CD4-positive, alpha-beta T cell treated with Interleukin-4 for 1 hour (primary cell): ENCODE data around the gene CFL1.

Source experiments
- DNase-seq, 2 donors: peaks; one replicate each; pipeline ENCODE4 v3.0.0-alpha.2; 2020 to 2022

The CFL1 gene

DNA sequence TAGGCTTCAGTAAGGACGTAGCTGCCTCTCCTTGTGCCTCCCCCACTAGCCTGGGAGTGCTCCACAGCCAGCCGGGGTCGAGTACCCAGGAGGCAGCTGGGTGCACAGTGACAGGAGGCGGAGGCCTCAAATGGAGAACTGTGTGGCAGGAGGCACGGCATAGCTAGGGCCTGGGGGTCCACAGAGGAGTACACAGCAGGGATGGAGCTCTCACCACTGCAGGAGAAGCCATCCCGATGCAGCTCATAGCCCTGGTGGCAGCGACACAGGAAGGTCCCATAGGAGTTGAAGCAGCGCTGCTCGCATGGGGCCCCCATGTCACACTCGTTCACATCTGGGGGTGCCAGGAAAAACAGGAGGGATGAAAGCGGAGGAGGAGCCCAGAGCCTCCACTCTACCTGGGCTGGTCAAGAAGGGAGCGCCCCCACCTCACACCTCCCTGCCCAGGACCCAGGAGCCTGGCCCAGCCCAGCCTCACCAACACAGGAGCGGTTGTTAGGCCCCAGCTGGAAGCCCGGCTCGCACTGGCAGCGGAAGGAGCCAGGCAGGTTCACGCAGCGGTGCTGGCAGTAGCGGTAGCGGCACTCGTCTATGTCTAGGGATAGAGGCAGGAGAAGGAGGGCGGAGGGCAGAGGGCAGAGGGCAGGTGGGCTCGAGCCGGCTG lies 11.8 kb upstream of the CFL1 start:
- DNase-seq = no peak

DNA sequence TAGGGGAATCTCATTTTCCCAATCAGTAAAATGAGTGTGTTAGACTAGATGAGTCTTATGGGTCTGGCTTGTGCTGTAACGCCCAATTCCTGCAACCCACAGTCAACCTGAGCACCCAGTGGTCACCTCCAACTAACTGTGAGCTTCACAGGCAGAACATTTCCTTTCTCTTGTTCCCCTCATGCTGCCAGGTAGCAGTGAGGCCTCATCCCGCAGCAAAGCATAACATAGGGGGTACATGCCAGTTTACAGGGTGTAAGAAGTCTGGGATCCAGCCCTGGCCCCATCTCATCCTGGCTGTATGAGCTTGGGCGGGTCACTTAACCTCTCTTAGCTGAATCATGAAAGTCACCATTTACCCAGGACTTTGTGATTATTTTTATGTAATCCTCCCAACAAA lies 10.9 kb upstream of the CFL1 start:
- no peak for DNase-seq

DNA sequence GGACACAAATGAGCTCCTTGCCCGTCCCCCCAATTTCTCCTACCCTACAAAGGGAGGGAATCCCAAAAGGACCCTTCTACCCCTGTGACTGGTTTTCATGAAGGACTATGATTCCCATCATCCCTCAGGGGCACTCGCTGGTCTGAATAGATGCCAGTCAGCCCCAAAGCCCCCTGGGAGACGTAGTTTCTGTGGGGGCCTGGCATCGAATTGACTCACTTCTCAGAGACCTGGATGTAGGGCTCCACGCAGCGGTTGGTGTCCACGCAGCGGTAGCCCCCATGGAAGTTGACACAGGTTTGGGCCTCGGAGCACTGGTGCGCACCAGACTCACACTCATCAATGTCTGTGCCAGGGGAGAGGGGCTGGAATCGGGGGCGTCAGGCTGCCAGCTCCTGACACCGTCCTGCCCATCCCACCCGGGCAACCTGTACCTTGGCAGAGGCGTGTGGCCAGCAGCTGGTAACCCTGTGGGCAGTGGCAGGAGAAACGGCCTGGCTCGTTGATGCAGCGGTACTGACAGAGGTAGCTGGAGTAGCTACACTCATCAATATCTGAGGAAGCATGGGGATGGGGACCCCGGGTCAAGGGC lies 10.2 kb upstream of the CFL1 start:
- peak in 1 of 2 donors; percentile 38 for DNase-seq

DNA sequence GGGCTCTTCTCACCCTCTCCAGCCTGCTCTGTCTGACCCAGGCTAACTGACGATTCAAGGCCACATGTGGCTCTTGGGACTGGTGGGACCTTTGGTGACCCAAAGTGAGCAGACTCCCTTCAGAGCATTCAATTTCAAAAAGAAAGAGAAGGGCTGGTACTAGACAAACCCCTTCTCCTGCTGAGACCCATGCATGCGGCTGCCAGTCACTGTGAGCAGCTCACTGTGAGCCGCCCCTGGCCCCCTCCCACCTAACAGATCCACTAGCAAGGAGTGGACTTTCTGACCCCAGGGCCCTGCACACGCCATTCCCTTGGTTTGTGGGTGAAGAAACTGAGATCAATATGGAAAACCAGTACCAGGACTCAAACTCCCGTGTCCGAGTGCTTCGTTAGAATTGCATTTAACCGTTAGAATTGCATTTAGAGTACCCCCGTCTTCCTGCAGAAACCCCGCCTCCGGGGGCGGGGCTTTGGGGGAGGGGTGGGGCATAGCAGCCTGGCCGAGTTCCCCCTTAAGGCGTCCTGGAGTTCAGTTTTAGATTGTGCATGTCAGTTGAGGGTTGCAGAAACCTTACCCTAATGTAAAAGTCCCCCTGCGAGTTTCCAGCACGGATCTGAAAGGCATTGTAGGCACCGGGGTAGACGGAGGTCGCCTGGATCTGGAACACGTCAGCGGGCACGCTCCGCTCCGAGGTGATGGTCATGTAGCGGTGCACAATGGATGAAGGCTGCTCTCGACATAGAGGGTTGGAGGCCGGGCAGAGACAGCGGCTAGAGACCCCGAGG lies 9.5 kb upstream of the CFL1 start:
- DNase-seq = no peak

DNA sequence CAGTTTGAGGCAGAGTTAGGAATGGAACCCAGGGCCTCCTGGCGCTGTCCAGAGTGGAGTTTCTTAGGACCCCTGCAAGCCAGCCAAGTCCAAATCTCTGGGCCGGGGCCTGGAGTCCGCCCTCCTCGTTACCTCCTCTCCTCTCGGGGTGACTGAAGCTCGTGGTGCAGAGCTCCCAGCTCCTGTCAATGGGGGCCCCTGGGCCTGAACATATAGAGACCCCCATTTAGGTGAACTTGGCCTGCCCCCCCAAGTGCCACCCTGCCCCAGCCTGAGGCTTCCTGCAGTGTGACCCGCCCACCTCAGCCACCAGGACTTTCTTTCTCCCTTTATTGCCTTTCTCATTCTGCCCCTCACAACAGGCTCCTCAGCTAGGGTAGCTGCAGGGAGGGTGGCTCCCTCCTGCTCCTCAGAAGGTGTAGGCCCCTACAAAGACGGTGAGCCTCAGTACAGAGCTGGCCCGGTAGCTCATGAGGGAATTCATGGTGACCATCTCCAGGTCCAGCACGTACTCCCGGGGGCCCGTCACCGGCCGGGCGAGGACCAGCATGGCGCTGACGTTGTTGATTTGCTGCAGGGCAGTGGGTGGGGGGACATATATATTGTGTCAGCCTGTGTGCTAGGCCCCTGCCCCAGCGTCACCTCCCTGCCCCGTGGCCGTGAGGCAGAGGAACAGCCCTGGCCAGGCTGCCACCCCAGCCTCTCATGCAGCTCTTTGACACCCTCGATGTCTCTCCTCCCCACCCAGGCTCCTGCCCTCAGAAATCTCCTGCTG lies 8.7 kb upstream of the CFL1 start:
- no peak for DNase-seq

DNA sequence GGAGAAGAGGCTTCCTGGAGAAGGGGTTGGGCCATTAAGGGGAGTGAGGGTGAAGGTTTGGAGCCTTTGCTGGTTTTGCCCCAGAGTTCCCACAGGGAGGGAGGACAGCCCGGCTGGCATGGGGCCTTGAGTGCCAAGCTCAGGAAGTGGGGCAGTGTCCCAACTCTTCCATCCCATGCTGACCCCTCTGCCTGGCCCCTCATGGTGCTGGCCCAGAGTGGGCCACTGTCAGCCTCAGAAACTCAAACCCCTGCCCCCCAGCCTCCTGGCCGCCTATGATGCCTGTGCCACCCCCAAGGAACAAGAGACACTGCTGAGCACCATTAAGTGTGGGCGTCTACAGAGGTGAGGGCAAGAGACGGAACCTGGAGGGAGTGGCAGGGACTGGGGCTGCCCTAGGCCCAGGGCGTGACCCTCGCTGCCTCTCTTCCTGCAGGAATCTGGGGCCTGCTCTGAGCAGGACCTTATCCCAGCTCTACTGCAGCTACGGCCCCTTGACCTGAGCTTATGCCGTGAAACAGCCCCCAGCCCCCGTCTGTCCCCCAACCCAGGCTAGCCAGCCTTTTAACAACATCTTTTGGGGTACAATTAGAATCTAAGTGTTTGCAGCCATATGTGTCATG lies 7.7 kb upstream of the CFL1 start:
- no peak for DNase-seq

DNA sequence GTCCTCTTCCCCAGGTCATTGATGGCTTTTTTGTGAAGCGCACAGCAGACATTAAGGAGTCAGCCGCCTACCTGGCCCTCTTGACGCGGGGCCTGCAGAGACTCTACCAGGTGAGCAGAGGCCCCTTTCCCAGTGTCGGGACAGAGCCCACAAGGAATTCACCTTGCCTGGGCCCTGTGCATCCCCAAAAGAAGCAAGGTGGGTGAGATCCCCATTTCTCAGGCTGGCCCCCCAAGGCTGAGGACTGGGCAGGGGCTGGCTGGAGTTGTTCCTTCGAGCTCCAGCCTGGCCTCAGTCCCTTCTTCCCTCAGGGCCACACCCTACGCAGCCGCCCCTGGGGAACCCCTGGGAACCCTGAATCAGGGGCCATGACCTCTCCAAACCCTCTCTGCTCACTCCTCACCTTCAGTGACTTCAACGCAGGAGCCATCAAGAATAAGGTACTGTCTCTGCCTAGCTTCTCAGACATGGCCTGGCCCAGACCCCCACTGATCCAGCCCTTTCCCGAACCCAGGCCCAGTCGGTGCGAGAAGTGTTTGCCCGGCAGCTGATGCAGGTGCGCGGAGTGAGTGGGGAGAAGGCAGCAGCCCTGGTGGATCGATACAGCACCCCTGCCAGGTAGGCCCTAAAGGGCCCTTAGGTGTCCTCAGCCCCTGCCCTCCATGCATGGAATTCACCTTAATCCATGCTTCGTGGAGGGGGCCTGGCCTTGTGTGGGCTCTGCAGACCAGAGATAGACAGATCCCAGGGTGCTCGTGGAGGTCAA lies 6.9 kb upstream of the CFL1 start:
- DNase-seq = no peak

DNA sequence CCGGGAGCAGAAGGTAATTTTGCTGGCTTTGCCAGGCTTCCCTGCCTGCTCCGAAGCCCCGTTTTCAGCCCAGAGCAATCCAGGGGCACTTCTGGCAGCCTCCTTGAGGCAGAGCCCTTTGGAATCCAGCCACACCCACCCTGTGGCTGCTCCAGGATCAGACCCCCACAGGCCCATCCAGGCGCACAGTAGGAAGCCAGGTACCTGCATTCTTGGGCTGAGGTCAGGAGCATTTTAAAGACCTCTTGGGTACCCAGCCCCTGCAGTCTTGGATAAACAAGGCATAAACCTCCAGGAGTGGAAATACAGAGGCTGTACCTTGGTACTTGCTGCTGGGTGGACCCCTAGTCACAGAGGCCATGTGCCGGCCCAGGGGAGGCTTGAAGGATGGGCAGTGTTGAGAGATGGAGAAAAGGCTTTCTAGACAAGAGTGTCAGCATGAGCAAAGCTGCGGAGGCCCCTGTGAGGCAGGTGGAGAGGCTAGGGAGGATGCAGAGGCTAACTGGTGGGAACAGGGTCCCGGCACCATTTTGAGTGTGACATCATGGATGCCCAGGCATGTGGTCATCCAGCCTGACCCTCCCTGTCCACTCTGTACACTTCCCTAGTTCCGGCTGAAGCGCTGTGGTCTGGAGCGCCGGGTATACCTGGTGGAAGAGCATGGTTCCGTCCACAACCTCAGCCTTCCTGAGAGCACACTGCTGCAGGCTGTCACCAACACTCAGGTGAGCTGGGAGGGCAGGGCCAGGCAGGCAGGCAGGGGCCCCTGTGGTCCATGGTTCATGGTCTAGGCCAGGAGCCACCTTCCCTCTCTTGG lies 6.1 kb upstream of the CFL1 start:
- no peak for DNase-seq

DNA sequence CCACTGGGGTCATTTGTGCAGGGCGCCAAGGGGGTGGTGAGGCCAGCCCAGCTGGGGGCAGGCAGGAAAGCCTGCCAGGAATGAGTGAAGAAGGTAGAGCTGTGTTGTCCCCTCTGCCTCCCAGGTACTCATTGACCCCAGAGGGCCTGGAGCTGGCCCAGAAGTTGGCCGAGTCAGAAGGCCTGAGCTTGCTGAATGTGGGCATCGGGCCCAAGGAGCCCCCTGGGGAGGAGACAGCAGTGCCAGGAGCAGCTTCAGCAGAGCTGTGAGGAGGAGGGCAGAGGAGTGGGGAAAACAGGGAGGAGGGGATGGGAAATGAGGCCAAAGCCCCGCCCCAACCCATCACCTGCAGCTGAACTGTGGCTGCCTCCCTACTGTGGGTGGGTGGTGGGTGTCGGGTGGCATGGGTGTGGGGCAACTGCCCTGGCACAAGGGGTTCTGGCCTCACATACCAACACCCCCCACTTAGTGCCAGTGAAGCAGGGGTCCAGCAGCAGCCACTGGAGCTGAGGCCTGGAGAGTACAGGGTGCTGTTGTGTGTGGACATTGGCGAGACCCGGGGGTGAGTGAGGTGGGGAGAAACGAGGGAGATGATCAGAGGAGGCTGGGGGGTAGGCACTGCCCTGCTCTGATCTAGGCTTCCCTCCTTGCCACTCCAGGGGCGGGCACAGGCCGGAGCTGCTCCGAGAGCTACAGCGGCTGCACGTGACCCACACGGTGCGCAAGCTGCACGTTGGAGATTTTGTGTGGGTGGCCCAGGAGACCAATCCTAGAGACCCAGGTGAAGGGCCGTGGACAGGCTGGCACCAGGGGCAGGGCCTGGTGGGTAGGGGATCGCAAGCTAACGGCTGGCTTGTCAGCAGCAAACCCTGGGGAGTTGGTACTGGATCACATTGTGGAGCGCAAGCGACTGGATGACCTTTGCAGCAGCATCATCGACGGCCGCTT lies 5.2 kb upstream of the CFL1 start:
- DNase-seq = no peak

DNA sequence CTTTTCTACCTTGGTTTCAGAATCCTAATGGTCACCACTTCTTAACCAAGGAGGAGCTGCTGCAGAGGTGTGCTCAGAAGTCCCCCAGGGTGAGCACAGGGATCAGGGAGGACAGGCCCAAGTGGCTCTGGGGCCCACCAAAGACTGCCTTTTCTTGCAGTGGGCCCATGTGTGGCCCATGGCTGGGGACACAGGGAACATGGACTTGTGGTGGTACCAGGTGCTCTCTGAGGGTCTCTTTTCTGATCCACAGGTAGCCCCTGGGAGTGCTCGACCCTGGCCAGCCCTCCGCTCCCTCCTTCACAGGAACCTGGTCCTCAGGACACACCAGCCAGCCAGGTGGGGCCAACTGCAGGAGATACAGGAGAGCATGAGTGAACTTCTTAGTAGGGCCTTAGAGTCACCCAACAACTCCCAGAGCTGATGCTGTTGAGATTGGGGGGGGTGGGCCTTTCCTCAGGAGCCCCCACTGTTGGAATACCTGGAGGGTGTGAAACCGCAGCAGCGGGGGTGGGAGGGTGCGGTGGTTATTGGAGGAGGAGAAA lies 4.3 kb upstream of the CFL1 start:
- no peak for DNase-seq

DNA sequence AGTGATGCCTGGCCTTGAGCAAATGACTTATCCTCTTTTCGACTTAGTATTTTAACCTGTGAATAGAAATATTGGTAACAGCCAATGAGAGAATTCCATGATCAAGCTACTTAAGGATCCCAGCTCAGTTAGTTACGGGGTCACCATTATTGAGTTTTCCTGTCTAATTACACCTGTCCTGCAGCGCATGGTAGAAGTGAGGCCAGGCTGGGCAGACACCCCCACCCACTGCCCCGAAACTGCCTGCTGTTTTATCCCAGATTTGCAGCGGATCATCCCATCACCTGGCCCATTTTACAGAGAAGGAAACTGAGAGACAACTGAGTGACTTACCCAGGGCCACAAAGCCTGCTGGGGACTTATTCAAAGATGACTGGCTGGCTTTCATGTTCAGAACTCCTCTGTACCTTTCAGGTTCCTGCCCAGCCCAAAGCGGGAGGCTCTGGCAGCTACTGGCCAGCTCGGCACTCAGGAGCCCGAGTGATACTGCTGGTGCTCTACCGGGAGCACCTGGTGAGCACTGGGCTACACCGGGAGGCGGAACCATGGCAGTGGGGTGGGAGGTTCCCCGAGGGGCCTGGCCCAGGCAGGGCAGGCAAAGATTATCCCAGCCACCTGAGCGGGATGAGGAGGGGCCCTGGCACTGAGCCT lies 3.7 kb upstream of the CFL1 start:
- DNase-seq = no peak

DNA sequence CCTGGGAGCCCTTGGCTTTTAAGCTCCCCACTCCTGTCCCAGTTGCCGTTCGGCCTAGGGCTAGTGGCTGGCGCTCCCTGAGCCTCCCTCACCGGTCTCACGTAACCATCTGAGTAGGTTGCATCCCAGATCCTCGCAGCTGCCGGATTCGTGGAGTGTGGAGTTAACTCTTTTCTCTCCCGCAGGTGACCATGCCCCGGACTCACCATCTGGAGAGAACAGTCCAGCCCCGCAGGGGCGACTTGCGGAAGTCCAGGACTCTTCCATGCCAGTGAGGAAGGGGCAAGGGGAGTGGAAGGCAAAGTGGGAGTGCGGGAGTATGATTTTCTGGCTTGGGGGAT lies 3.2 kb upstream of the CFL1 start:
- no peak for DNase-seq

DNA sequence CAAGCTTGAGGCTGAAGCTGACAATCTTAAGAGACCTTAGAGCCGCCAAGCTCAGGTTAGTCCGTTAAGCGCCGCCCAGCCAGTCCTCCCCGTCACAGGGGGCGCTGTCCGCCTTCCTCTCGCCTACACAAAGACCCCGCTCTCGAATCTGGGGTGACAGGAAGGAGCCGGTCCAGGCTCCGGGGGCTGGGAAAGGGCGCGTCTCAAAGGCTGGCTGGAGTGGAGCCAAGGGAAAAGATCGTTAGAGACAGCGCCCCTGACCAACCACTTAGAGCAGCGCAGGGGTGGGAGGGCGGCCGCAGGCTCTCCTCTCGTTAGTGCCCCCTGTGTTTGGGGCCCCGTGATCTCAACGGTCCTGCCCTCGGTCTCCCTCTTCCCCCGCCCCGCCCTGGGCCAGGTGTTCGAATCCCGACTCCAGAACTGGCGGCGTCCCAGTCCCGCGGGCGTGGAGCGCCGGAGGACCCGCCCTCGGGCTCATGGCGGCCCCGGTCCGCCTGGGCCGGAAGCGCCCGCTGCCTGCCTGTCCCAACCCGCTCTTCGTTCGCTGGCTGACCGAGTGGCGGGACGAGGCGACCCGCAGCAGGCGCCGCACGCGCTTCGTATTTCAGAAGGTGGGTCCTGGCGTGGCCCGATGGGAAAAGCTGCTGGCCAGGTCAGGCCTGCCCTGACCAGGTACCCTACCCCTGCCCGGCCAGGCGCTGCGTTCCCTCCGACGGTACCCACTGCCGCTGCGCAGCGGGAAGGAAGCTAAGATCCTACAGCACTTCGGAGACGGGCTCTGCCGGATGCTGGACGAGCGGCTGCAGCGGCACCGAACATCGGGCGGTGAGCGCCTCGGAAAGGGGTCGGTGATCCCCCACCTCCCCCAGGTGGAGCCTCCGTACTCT lies 2.5 kb upstream of the CFL1 start, which contains the start of gene MUS81:
MUS81 (plus strand) TSS at position 156 of the 887 bp plus-strand sequence; CDS start at position 477, 321 bp downstream.
- DNase-seq = peak; percentile 95 to 96

DNA sequence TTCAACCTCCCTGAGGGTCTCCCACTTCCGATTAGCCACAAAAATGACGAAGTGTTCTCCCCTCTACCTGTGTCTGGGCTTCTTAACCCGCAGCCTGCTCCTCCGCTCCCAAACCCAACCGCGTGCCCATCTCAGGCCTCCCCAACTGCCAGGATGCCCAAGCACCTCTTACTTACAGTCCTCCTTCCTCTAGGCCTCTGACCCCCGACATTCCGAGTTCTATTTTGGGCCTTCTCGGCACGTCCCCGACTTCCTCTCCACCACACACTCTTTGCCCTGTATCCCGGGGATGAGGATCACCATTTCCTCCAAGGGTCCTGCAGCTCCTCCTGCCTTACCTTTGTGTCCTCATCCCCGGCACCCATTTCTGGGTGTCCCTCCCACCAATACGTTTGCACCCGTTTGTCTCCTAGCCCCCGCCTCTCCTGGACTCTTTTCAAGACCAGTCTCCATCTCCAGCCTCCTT lies 1.9 kb upstream of the CFL1 start:
- DNase-seq = no peak

DNA sequence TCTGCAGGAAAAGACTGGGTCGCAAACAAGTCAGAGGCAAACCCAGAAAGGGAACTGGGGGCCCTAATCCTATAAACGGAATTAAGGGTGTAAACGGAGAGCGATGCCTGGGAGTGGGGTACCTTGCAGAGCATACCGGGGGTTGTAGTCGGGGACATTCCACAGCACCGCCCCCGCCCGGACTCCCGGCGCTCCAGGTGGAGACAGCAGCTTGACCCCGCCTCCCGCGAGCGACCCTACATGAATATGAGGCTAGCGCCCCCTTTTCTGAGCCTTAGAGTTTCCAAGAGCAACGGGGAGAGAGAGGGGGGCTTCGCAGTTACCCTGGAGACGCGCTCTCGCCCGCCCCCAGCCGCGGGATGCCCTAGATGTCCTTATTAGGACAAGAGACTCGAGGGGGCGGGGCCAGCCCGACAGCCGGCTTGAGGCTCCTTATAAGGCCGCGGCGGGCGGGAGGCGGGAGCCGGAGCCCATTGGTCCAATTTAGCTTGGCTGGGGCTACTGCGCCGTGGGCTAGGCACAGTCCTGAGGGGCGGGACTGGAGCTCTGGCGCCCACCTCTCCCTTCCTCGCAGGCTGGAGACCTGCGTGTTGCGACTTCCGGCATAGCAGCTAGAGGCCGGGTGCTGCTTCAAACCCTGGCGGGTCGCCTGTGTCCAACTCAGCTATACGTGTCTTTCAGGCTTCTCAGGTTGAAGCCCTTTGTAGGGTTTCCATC lies 1.3 kb upstream of the CFL1 start:
- peak; percentile 97 for DNase-seq

DNA sequence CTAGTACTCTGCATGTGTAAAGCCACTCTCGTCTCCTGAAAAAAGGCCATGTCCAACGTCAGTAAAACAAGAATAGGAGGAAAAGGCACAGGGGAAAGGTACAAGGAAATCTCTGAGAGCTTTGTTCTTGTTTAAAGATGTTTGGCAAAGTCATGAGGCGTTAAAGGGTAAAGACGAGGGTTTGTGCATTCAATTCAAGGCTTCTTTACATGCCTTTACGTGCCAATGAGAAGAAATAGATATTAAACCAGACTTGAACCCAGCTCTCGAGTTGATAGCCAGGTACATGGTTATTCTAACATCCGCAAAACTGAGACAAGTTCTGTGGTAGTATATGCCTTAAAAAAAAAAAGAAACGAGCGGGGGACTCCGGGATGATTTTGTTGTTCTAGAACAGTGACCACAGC lies 704 bp upstream of the CFL1 start:
- no peak for DNase-seq

DNA sequence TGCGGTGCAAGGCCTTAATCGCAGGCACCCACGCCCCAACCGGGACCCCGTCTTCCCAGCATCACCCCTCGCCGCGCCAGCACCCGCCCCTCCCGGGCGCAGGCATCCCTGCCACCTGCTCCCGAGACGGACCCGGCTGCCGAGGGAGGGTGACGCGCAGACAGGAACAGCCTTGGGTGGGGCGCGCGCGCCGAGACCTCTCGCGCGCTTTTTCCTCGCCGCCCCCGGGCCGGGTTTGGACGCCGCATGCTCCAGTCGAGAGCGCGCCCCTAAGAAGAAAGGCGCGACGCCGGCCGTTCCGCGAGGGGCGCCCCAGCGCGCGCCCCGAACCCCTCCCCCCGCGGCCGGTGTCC lies 504 bp downstream of the CFL1 start:
- peak; percentile 35 to 65 for DNase-seq
